Naive thymus-derived CD8-positive, alpha-beta T cell (primary cell): ENCODE results near the gene CCND1. TPM values are rescaled to one million over a fixed set of nuclear protein-coding genes. Genes with fewer than 3 reads are reported as not detected.
"Not testable (repeated sequence)": the region's sequence is repeated elsewhere in the genome, so short reads cannot be mapped to it uniquely, and the experiment has no call there.

Source experiments
- ATAC-seq, 2 donors: fragments of 150-1000 bp; cut with Tn5 transposase in 1 of 2; sonication (Bioruptor Pico), chemical (Tn5 transposase) in 1 of 2; 1 replicate in 1 of 2; 2 replicates in 1 of 2; pipeline ENCODE4 v1.10.0; 2021; ENCODE audit warnings: mild to moderate bottlenecking in 2 of 2, moderate library complexity in 2 of 2
- POLR2A ChIA-PET: fragments of 350-600 bp; sonication (Branson Sonifier 250); formaldehyde crosslinking; loops from one replicate; lab custom pipeline; 2021; ENCODE audit warnings: antibody characterized with exemption; lab: Charles Lee
- DNase-seq, 10 donors: peaks; one replicate each; pipeline versions ENCODE4 v3.0.0 to v3.0.0-alpha.2; 2020 to 2022
- H3K27ac Mint-ChIP-seq, 10 donors: one replicate each; pipeline ENCODE4 v1.8.0; 2020 to 2022; ENCODE audit warnings: mild to moderate bottlenecking in 10 of 10, mixed read lengths in 10 of 10, moderate library complexity in 4 of 10, inconsistent platforms in 1 of 10
- H3K27me3 Mint-ChIP-seq, 5 donors: one replicate each; pipeline ENCODE4 v1.8.0; 2021 to 2022; ENCODE audit warnings: mixed read lengths in 5 of 5
- H3K36me3 Mint-ChIP-seq, 3 donors: one replicate each; pipeline ENCODE4 v1.8.0; 2020 to 2022; ENCODE audit warnings: mixed read lengths in 3 of 3, mild to moderate bottlenecking in 2 of 3, inconsistent platforms in 1 of 3
- H3K4me1 Mint-ChIP-seq, 4 donors: one replicate each; pipeline ENCODE4 v1.8.0; 2021 to 2022; ENCODE audit warnings: mixed read lengths in 4 of 4
- H3K4me3 Mint-ChIP-seq, 10 donors: one replicate each; pipeline ENCODE4 v1.8.0; 2020 to 2022; ENCODE audit warnings: mild to moderate bottlenecking in 10 of 10, mixed read lengths in 10 of 10, moderate library complexity in 6 of 10, inconsistent platforms in 1 of 10
- H3K9me3 Mint-ChIP-seq, 9 donors: one replicate each; pipeline ENCODE4 v1.8.0; 2020 to 2022; ENCODE audit warnings: mixed read lengths in 9 of 9, mild to moderate bottlenecking in 3 of 9, inconsistent platforms in 1 of 9, moderate library complexity in 1 of 9
- polyA plus RNA-seq, 3 donors: library from polyadenylated mRNA; unstranded; fragments of 300-500 nt; fragmentation: Illumina TruSeq; gene quantifications; one replicate each; pipeline ENCODE4 v1.2.3, GENCODE V29; 2021
- total RNA-seq, 8 experiments: library from RNA in 2 of 8; stranded (reverse) in 2 of 8; gene quantifications; one replicate each; pipeline ENCODE4 v1.2.3 and lab custom pipeline; 2021 to 2026

CCND1 gene
- total and polyA plus RNA-seq, 5 experiments from 2014 or later, result 0.03 to 0.74 (median 0.08) TPM

DNA sequence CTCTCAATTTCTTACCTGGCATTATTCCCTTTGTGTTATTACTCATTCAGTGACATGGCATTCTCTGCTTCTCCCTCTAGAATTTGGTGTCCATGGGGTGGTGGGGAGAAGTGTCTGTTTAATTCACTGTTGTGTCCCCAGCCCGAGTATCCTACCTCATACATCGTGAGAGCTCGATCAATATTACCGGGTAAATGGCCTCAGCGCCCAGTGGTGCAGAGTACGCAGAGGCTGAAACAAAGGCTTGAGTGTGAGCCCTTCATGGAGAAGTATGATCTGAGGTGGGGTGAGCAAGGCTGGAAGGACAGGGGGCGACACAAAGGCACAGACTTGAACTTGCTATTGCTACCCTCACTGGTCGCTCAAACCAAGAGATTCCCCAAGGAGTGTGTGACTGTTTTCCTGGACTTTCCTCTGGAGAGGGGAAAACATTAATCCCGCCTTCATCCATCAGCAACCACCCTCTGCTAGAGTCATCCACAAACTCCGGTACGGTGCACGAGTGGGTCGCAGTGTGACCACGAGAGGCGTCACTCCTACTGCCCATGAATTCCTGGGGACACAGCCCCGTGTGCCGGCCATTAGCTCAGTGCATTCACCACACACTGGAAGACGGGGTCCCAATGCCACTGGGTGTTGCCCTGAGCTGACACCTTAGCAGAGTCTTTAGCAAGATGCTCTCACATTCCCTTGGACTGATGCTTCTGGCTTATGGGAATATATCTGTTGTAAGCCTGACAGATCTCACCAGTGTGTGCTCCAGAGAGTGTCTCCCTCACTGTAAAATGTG, 35.0 kb upstream of the CCND1 start:
- DNase-seq (no peak), ATAC-seq (no peak)
- H3K36me3 Mint-ChIP-seq, result peaks cover 0 to 23% (median 2%) of the 10 kb centered on the region in 3 donors
- POLR2A ChIA-PET, result no interaction called here
- peaks cover 7 to 33% (median 13%) of the 10 kb centered on the region in 9 donors for H3K9me3 Mint-ChIP-seq
- no peak overlapping the region for H3K4me3 Mint-ChIP-seq
- H3K27ac Mint-ChIP-seq, result no peak overlapping the region
- peaks cover 21 to 52% (median 29%) of the 10 kb centered on the region in 5 donors for H3K27me3 Mint-ChIP-seq
- H3K4me1 Mint-ChIP-seq, result no peaks in the 10 kb centered on the region

DNA sequence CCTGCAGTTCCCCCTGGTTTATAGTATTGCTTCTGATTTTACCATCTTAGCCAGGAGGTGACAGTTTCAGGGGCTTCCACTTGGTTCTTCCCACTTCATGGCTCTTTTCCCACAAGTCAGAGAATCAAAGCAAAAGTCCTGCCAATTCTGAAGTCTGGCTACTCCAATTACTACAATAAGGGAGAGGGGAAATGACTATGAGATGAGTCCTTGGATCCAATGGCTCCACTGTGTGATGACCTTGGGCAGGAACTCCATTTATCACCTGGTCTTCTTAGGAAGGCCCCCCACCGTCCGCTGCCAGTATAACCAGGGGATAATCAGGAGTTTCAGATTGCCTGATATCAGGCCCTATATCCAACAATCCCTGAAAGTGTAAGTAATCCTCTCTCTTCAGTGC, 31.6 kb upstream of the CCND1 start:
- ATAC-seq (no peak), DNase-seq (no peak)
- POLR2A ChIA-PET, result no interaction called here
- Mint-ChIP-seq H3K36me3 (peaks cover 0 to 23% (median 2%) of the 10 kb centered on the region in 3 donors), H3K27ac (no peak overlapping the region), H3K9me3 (peaks cover 7 to 33% (median 13%) of the 10 kb centered on the region in 9 donors), H3K4me1 (no peaks in the 10 kb centered on the region), H3K27me3 (peaks cover 15 to 34% (median 23%) of the 10 kb centered on the region in 5 donors), H3K4me3 (no peak overlapping the region)

DNA sequence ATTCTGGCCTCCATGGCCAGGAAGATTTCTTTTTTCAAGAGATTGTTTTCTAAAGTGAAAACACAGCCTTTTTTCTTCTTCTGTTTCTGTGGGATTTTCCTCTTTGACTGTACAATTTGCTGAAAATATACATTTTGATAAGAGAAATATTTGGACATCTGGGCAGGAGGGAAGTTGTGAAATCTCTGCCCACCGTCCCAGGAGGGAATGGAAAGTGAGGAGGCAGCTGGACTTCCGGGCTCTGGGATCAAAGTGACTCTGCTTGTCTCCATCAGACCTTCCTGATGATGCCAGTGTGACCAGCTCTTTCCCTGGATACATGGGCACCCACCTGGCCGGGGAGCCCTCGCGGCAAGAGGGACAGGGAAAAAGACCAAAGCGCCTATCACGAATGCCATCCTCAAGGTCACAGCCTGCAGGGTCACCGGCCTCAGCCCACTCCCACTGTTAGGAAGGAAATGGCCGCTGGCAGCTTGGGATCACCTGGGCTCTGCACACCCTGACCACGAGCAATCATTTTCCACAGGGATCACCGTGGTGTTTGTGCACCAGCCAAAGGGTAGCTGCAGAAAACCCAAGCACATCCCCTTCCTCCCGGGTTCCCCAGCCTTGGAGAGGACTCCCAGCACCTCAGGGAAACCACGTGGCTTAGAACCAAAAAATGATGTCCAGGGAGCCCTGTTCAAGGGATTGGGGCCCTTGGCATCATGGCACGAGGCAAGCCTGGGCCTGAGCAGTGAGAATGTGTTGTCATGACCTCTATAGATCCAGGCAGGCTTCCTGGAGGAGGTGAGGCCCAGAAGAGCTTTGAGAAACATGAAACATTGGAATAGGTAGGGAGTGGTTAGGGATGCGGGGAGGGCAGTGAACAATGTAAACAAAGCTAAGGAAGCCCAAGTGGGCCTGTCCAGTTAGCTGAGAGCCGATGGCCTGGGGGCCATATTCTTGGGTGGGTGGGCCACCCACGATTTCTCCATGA, 29.1 kb upstream of the CCND1 start:
- ATAC-seq, result no peak
- peaks cover 7 to 33% (median 13%) of the 10 kb centered on the region in 9 donors for H3K9me3 Mint-ChIP-seq
- POLR2A ChIA-PET, result no interaction called here
- H3K36me3 Mint-ChIP-seq, result peaks cover 0 to 23% (median 2%) of the 10 kb centered on the region in 3 donors
- H3K27me3 Mint-ChIP-seq, result peaks cover 11 to 23% (median 18%) of the 10 kb centered on the region in 5 donors
- peaks cover 0 to 2% (median 0%) of the 10 kb centered on the region in 4 donors for H3K4me1 Mint-ChIP-seq
- no peak overlapping the region for H3K4me3 Mint-ChIP-seq
- no peak for DNase-seq
- H3K27ac Mint-ChIP-seq, result peak overlapping the region in 1 of 10 donors; percentile 56

DNA sequence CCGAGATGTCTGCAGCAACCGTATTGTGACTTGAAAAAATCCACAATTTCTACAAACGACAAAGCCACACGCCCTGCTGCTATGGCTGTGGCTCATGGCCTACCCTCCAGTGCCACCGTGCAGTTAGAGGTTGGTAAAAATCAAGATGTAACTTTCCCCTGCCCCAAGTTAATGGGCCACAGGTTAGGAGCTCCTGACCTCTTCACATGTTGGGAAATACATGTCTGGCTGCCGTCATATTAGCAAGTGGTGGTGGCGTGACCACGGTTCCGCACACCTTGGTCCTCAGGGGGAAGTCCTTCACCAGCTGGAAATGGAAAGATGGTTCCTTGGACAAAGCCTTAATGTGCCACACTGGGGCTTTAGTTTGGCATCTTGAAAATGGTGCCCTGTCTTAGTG, 27.4 kb upstream of the CCND1 start:
- POLR2A ChIA-PET, result no interaction called here
- peaks cover 2 to 16% (median 4%) of the 10 kb centered on the region in 9 donors for H3K9me3 Mint-ChIP-seq
- H3K36me3 Mint-ChIP-seq, result peaks cover 0 to 10% (median 0%) of the 10 kb centered on the region in 3 donors
- peaks cover 0 to 4% (median 0%) of the 10 kb centered on the region in 4 donors for H3K4me1 Mint-ChIP-seq
- no peak overlapping the region for H3K4me3 Mint-ChIP-seq
- ATAC-seq, result no peak
- H3K27ac Mint-ChIP-seq, result no peak overlapping the region
- H3K27me3 Mint-ChIP-seq, result peaks cover 8 to 36% (median 16%) of the 10 kb centered on the region in 5 donors
- DNase-seq, result no peak

DNA sequence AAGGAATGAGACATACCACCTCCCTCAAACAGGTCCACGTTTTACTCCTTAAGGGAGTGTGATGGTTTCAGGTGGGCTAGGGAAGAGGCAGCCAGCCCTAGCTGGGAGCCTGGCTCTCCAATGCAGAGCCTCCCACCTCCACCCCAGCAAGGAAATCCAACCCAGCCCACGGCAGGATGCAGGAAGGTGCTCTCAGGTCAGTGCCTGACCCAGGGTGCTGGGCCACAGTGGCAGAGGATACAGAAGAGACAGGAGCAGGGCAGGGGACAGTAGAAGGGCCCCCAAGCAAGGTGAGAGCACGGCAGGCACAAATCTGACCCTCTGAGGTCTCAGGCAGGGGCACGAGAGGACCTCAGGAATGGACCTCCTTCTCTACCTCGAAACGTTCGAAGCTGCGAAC, 26.9 kb upstream of the CCND1 start:
- peaks cover 7 to 41% (median 14%) of the 10 kb centered on the region in 5 donors for H3K27me3 Mint-ChIP-seq
- ATAC-seq, result no peak
- peaks cover 0 to 5% (median 0%) of the 10 kb centered on the region in 3 donors for H3K36me3 Mint-ChIP-seq
- peaks cover 0 to 11% (median 0%) of the 10 kb centered on the region in 9 donors for H3K9me3 Mint-ChIP-seq
- no peak overlapping the region for H3K27ac Mint-ChIP-seq
- H3K4me3 Mint-ChIP-seq, result no peak overlapping the region
- no peak for DNase-seq
- H3K4me1 Mint-ChIP-seq, result peaks cover 0 to 4% (median 0%) of the 10 kb centered on the region in 4 donors
- POLR2A ChIA-PET, result no interaction called here

DNA sequence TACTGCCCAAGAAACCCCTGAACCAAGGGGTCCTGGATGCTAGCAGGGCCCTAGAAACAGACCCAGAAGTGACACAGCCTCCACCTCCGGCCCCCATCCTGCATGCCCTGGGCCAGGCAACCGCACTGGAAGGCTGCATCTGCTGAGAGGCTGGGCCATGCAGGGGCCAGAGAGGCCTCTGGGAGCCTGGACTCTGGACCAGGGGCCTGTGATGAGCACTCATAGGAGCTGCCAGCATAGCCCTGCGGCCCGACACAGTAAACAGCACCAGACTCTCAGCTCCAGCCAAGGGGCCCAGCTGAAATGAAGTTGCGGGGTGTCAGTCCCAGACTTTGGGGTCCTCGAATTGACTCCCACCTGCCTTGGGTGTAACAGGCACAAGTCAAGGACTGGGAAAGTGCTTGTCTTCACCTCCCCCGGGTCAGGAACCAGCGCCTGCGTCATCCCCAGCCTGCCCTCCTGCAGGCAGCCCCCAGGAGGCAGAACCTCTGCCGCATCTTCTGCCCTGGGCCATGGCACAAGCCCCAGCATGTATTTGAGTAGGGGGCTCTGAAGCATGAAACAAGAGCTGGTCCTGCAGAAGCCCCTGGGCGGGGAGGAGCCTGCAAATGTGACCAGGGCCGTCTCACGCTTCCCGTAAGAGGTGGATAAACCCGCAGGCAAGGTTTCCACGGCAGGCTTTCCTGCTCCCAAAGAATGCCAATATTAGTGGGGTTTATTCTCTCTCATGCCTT, 25.2 kb upstream of the CCND1 start:
- ATAC-seq (no peak), DNase-seq (no peak)
- Mint-ChIP-seq H3K9me3 (no peaks in the 10 kb centered on the region), H3K4me1 (peaks cover 0 to 4% (median 0%) of the 10 kb centered on the region in 4 donors), H3K36me3 (no peaks in the 10 kb centered on the region), H3K27ac (no peak overlapping the region), H3K4me3 (no peak overlapping the region), H3K27me3 (peaks cover 8 to 51% (median 14%) of the 10 kb centered on the region in 5 donors)
- POLR2A ChIA-PET, result no interaction called here

DNA sequence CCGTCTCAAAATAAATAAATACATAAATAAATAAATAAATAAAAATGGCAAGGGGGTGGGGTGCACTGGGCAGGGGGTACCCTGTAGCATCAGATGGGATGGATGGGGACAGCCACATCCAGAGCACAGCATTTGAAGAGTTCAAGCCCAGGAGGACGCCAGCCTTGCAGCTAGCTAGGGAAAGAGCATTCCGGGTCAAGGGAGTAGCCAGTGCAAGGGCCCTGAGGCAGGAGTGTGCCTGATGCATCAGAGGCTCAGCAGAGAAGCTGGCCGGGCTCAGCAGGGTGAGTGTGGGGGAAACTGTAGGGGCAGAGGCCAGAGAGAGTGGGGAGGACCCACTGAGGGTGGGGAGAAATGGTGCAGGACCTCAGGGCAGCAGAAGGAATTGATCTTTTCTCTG, 23.7 kb upstream of the CCND1 start:
- H3K27me3 Mint-ChIP-seq, result peaks cover 7 to 51% (median 17%) of the 10 kb centered on the region in 5 donors
- H3K4me3 Mint-ChIP-seq, result no peak overlapping the region
- no peak for DNase-seq
- H3K4me1 Mint-ChIP-seq, result peaks cover 0 to 4% (median 0%) of the 10 kb centered on the region in 4 donors
- POLR2A ChIA-PET, result no interaction called here
- no peaks in the 10 kb centered on the region for H3K9me3 Mint-ChIP-seq
- no peak overlapping the region for H3K27ac Mint-ChIP-seq
- ATAC-seq, result no peak
- H3K36me3 Mint-ChIP-seq, result no peaks in the 10 kb centered on the region

DNA sequence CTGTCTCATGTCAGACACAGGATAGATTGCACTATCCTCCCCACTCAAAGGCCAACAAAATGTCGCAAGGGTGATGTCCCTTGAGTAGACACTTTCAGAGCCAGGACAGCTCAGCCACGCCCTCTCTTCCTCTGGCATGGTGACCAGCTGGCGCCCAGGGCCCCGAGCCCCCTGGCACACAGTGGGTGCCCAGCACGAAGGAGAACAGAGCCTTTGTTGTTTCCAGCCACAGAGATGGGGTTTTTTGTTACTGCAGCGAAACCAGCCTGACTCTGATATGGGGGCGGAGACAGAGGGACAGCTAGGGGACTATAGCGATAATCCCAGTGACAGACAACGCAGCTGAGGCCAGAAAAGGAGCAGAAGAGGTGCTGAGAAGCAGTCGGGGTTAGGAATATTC, 23.3 kb upstream of the CCND1 start:
- DNase-seq (no peak), ATAC-seq (no peak)
- Mint-ChIP-seq H3K4me1 (peaks cover 0 to 4% (median 0%) of the 10 kb centered on the region in 4 donors), H3K4me3 (no peak overlapping the region), H3K27ac (no peak overlapping the region), H3K36me3 (no peaks in the 10 kb centered on the region), H3K27me3 (peaks cover 7 to 51% (median 17%) of the 10 kb centered on the region in 5 donors), H3K9me3 (no peaks in the 10 kb centered on the region)
- POLR2A ChIA-PET, result no interaction called here

DNA sequence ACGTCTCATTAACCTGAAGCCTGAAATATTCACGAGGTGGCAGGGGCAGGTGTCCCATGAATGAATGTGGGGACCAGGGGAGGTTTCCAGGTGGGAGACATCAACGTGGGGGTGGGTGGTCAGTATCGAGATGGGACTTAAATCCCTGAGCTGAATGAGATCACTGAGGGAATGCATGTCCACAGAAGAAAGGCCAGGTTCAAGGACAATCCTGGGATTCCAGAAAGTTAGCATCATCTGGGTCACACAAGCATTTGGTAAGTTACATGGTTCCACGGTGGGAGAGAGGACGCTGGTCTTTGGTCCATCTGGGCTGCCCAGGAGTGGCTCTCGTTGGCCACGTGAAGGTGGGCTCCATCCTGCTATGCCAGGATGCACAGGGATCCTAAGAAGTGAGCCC, 22.7 kb upstream of the CCND1 start:
- Mint-ChIP-seq H3K27ac (peak overlapping the region in 1 of 10 donors; percentile 36), H3K9me3 (no peaks in the 10 kb centered on the region), H3K4me3 (no peak overlapping the region), H3K4me1 (peaks cover 0 to 4% (median 0%) of the 10 kb centered on the region in 4 donors), H3K27me3 (peaks cover 7 to 51% (median 17%) of the 10 kb centered on the region in 5 donors), H3K36me3 (no peaks in the 10 kb centered on the region)
- DNase-seq (no peak), ATAC-seq (no peak)
- POLR2A ChIA-PET, result no interaction called here

DNA sequence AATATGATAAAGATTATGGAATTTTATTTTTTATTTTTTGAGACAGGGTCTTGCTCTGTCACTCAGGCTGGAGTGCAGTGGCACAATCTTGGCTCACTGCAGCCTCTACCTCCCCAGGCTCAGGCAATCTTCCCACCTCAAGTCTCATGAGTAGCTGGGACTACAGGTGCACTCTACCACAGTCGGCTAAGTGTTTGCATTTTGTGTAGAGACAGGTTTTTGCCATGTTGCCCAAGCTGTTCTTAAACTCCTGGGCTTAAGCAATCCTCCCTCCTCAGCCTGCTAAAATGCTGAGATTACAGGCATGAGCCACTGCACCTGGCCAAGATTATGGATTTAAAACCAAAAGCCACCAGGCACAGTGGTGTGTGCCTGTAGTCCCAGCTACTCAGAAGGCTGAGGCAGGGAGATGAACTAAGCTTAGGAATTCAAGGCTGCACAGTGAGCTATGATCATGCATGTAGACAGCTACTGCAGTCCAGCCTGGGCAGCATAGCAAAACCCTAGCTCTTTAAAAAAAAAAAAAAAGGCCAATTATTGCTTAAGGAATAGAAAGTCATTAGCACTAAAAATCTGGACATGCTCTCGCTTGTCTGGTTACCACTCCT, 20.2 kb upstream of the CCND1 start:
- POLR2A ChIA-PET, result no interaction called here
- Mint-ChIP-seq H3K9me3 (no peaks in the 10 kb centered on the region), H3K36me3 (no peaks in the 10 kb centered on the region)

DNA sequence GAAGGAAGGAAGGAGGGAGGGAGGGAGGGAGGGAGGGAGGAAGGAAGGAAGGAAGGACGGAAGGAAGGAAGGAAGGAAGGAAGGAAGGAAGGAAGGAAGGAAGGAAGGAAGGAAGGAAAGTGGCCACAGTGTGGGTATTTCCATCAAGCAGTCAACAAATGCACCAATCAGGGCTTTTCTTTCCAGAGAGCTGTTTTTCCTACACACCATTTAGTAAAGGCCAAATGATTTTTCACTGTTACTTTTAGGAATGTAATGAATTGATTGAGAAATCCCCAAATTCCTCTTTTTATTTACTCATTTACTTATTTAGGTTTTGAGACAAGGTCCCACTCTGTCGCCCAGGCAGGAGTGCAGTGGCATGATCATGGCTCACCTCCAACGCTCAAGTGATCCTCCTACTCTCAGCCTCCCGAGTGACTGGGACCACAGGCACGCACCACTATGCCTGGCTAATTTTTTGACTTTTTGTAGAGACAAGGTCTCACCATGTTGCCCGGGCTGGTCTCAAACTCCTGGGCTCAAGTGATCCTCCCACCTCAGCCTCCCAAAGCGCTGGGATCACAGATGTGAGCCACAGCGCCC, 18.8 kb upstream of the CCND1 start:
- ATAC-seq, H3K9me3 Mint-ChIP-seq, DNase-seq, H3K4me3 Mint-ChIP-seq, H3K4me1 Mint-ChIP-seq, H3K27ac Mint-ChIP-seq, H3K36me3 Mint-ChIP-seq, POLR2A ChIA-PET: not testable (repeated sequence)
- H3K27me3 Mint-ChIP-seq, result peaks cover 9 to 45% (median 21%) of the 10 kb centered on the region in 5 donors

More for the DNA sequence above, 20.2 kb upstream of the CCND1 start:
- Mint-ChIP-seq H3K27ac (no peak overlapping the region), H3K27me3 (peaks cover 11 to 43% (median 21%) of the 10 kb centered on the region in 5 donors), H3K4me3 (no peak overlapping the region), H3K4me1 (peaks cover 0 to 5% (median 0%) of the 10 kb centered on the region in 4 donors)
- DNase-seq, result no peak
- no peak for ATAC-seq
